Testis (tissue), 2 donors: Measurements from ENCODE around the gene ZNF644.
"Not testable (repeated sequence)": the region's sequence is repeated elsewhere in the genome, so short reads cannot be mapped to it uniquely, and the experiment has no call there.

Experiments used
- POLR2A ChIP-seq: fragments of 450-650 bp; IDR thresholded peaks from one replicate; pipeline ENCODE4 v1.6.1; 2017; ENCODE audit warnings: antibody characterized with exemption, mild to moderate bottlenecking, moderate library complexity
- TF ChIP-seq, protein P1 (sequence below), 3 experiments: fragments of 450-650 bp in 2 of 3; fragments of 200-600 bp in 1 of 3; sonication (generic) in 1 of 3; IDR thresholded peaks; one replicate each; pipeline ENCODE4 v1.5.1; 2016 to 2019; ENCODE audit warnings: antibody characterized with exemption in 3 of 3, mild to moderate bottlenecking in 2 of 3, moderate library complexity in 1 of 3

DNA sequence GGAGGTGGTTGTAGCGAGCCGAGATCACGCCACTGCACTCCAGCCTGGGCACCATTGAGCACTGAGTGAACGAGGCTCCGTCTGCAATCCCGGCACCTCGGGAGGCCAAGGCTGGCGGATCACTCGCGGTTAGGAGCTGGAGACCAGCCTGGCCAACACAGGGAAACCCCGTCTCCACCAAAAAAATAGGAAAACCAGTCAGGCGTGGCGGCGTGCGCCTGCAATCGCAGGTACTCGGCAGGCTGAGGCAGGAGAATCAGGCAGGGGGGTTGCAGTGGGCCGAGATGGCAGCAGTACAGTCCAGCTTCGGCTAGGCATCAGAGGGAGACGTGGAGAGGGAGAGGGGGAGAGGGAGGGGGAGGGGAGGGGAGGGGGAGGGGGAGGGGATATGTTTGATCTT lies 129.6 kb downstream of the ZNF644 start:
- TF ChIP-seq POLR2A: not testable (repeated sequence)
- TF ChIP-seq, protein P1, sequence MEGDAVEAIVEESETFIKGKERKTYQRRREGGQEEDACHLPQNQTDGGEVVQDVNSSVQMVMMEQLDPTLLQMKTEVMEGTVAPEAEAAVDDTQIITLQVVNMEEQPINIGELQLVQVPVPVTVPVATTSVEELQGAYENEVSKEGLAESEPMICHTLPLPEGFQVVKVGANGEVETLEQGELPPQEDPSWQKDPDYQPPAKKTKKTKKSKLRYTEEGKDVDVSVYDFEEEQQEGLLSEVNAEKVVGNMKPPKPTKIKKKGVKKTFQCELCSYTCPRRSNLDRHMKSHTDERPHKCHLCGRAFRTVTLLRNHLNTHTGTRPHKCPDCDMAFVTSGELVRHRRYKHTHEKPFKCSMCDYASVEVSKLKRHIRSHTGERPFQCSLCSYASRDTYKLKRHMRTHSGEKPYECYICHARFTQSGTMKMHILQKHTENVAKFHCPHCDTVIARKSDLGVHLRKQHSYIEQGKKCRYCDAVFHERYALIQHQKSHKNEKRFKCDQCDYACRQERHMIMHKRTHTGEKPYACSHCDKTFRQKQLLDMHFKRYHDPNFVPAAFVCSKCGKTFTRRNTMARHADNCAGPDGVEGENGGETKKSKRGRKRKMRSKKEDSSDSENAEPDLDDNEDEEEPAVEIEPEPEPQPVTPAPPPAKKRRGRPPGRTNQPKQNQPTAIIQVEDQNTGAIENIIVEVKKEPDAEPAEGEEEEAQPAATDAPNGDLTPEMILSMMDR (IDR thresholded peaks at IDR 0.05): not testable (repeated sequence)
